ENCODE data around the gene GFOD2. TPM values are rescaled to one million over a fixed set of nuclear protein-coding genes. Genes with fewer than 3 reads are reported as not detected.

The GFOD2 gene
- total RNA-seq, 2 experiments from 2014 or later: 16.2 to 18.0 TPM

- no peaks in the 10 kb centered on the region for H3K9me2 ChIP-seq (ENCODE audit: insufficient read depth, low read length)
- DNase-seq (ENCODE audit: low spot score): no peak
- peaks cover 58% of the 10 kb centered on the region for H3K36me3 ChIP-seq (ENCODE audit: insufficient read depth, low read length)
- peaks cover 14% of the 10 kb centered on the region; the same call in 1 of the 2 replicates for H3K79me2 ChIP-seq (ENCODE audit: insufficient read depth, low read depth, low read length)
- H3K27ac ChIP-seq (ENCODE audit: low read depth, low read length, poor library complexity, severe bottlenecking): no peak overlapping the region
- no peak overlapping the region for H3K4me2 ChIP-seq (ENCODE audit: low read length)
- ChIA-PET CTCF (ENCODE audit: unreplicated experiment) (interaction anchor here (0.6 to 0.9 kb wide), 2 partner anchors 101 to 103 kb away, joined by 3 to 14 read pairs; no protein-coding TSS in a partner anchor), POLR2A (interaction anchor here (0.5 kb wide), 1 partner anchor 637 kb away, joined by 4 read pairs; no protein-coding TSS in a partner anchor)
- intact Hi-C loops (cut with micrococcal nuclease; ENCODE audit: unreplicated experiment): no loop called here
- TF ChIP-seq EZH2phosphoT487 (IDR thresholded peaks at IDR 0.05; ENCODE audit: borderline replicate concordance, low read depth, low read length) (no peak), CTCF (conservative IDR thresholded peaks at IDR 0.05; ENCODE audit: low read length) (no peak)
- no TSS peak for BruUV-seq (replicated peaks)
- no peaks in the 10 kb centered on the region; the same call in 1 of the 2 replicates for H4K20me1 ChIP-seq (ENCODE audit: insufficient read depth, low read length)
- H3K9me3 ChIP-seq (ENCODE audit: low read length): no peaks in the 10 kb centered on the region
- no peak overlapping the region for H3K4me3 ChIP-seq (ENCODE audit: low read depth, low read length, poor library complexity, severe bottlenecking)
- peaks cover 25% of the 10 kb centered on the region for H3K4me1 ChIP-seq (ENCODE audit: insufficient read depth, low read length, poor library complexity, severe bottlenecking)
- no peak overlapping the region for H2AFZ ChIP-seq (ENCODE audit: low read length)
Observed at GRCh38 chr16:67648088-67648763, 70.9 kb downstream of the GFOD2 start.

GRCh38 chr16:67647681-67648080 lies 71.4 kb downstream of the GFOD2 start:
- Histone ChIP-seq H4K20me1 (ENCODE audit: insufficient read depth, low read length) (no peaks in the 10 kb centered on the region; the same call in 1 of the 2 replicates), H2AFZ (ENCODE audit: low read length) (no peak overlapping the region), H3K4me3 (ENCODE audit: low read depth, low read length, poor library complexity, severe bottlenecking) (no peak overlapping the region), H3K9me3 (ENCODE audit: low read length) (no peaks in the 10 kb centered on the region), H3K36me3 (ENCODE audit: insufficient read depth, low read length) (peaks cover 56% of the 10 kb centered on the region), H3K27ac (ENCODE audit: low read depth, low read length, poor library complexity, severe bottlenecking) (no peak overlapping the region), H3K4me1 (ENCODE audit: insufficient read depth, low read length, poor library complexity, severe bottlenecking) (peaks cover 25% of the 10 kb centered on the region), H3K79me2 (ENCODE audit: insufficient read depth, low read depth, low read length) (peaks cover 14% of the 10 kb centered on the region; the same call in 1 of the 2 replicates), H3K9me2 (ENCODE audit: insufficient read depth, low read length) (no peaks in the 10 kb centered on the region), H3K4me2 (ENCODE audit: low read length) (no peak overlapping the region)
- intact Hi-C loops (cut with micrococcal nuclease; ENCODE audit: unreplicated experiment): no loop called here
- DNase-seq (ENCODE audit: low spot score): no peak
- ChIA-PET POLR2A (interaction anchor here (0.5 to 5.3 kb wide), 2 partner anchors 12 to 638 kb away, joined by 4 to 22 read pairs; partner anchors contain the start of gene ACD), CTCF (ENCODE audit: unreplicated experiment) (interaction anchor here (0.6 to 0.9 kb wide), 2 partner anchors 100 to 102 kb away, joined by 3 to 14 read pairs; no protein-coding TSS in a partner anchor)
- BruUV-seq (replicated peaks): no TSS peak
- TF ChIP-seq CTCF (conservative IDR thresholded peaks at IDR 0.05; ENCODE audit: low read length) (no peak), EZH2phosphoT487 (IDR thresholded peaks at IDR 0.05; ENCODE audit: borderline replicate concordance, low read depth, low read length) (no peak)

Measured in OCI-LY7 (cell line).